Neuron (in vitro differentiated cells): ENCODE measurements around the gene CBX5.
"Not testable (repeated sequence)": the region's sequence is repeated elsewhere in the genome, so short reads cannot be mapped to it uniquely, and the experiment has no call there.

ENCODE experiments used
- H2AFZ ChIP-seq: one replicate; pipeline ENCODE4 v1.6.1; 2013; ENCODE audit warnings: low read depth, mild to moderate bottlenecking, inconsistent platforms, low read length, moderate library complexity
- H3K27me3 ChIP-seq: one replicate; pipeline ENCODE4 v1.6.1; 2013; ENCODE audit warnings: low read length; ENCODE audit not compliant: insufficient read depth
- H3K36me3 ChIP-seq: one replicate; pipeline ENCODE4 v1.6.1; 2013; ENCODE audit warnings: low read length; ENCODE audit not compliant: insufficient read depth
- H3K4me1 ChIP-seq: one replicate; pipeline ENCODE4 v1.6.1; 2013; ENCODE audit warnings: low read length; ENCODE audit not compliant: insufficient read depth
- H3K4me3 ChIP-seq: 2 replicates; pipeline ENCODE4 v1.5.1; 2013; ENCODE audit warnings: mild to moderate bottlenecking, low read length, moderate library complexity
- H3K9me3 ChIP-seq: one replicate; pipeline ENCODE4 v1.6.1; 2013; ENCODE audit warnings: low read length

Gene CBX5

DNA sequence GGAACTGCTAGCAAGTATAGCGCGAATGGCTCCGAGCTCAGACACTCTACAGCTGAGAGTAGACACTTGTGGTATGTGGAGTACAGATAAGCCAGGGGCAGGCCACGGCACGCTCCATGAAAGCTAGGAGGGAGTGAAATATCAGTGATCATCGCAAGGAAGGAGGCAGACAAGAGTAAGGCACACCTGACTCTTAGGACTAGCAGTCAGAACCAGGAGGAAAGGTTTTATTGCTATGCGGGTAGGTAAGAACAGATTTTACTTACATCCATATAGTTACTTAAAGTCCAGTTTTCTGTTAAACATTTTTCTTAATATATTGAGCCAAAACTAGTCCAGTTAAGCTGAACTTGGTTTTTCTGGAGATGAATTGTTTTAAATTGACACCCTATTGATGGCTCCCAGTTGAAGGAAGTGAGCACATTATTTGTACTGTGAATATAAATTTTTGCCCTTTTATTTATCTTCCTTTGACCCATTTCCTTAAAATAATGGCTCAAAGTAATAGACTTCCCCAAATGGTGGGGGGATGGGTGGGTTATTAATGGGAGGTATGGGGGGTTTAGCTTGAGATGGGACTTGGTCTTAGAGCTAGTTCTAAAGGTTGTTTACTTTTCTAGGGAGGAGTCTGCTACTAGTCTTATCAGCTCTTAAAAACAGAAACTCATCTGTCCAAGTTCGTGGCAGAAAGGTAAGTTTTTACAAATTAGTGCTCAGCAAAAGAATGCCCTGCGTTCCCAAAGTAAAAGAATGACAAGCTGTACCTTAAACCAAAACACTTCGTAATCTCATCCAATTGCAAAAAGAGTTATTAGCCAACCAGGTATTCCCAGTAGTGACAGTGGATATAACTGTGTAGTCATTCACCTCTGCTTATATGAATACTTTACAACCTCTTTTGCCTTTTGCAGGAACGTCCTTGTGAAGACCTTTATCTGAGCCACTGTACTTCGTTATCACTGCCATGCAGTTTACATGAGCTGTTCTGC, 6.4 kb upstream of the CBX5 start:
- Histone ChIP-seq H3K4me3 (no peak overlapping the region), H3K36me3 (peaks cover 60% of the 10 kb centered on the region)

DNA sequence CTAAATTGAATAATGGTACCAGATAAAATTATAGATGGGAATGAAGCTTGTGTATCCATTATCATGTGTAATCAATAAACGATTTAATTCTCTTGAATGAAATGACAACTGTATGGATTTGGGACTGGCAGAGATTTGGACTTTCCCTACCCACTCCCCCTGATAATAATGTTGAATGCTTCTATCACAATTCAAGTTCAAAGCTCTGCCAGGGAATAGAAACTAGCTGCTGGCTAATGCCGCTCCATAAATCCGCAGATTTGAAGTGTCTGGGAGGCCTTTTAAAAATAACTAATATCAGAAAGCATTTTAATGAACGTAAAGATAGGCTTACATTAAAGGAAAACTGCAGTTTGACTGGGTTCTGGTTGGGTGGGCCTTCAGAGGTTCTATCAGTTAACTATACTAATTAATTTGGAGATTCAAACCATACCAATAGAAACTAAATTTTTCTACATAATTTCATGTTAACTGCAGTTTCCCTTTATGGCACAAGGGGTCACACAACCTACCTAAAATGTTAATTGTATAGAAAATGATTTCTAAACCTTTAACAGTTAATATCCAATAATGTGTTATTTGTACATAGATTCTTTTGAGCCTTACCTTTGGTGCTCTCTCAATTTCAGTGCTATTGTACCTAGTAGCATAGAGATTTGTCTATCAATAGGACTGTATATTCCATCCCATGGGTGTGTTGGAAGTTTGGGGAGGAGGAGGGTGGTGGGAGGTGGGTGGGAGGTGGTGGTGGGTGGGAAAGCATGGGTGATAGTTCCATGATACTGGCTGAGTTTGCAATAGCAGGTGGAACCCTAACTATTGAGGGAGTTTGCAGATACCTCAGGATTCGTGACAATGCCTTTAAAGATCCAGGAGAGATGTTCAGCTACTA, 5.5 kb upstream of the CBX5 start:
- Histone ChIP-seq H3K36me3 (peaks cover 60% of the 10 kb centered on the region), H3K4me3 (no peak overlapping the region), H2AFZ (no peak overlapping the region), H3K4me1 (peaks cover 28% of the 10 kb centered on the region), H3K9me3 (no peaks in the 10 kb centered on the region), H3K27me3 (no peaks in the 10 kb centered on the region)

More for the DNA sequence above, 6.4 kb upstream of the CBX5 start:
- H2AFZ ChIP-seq: no peak overlapping the region
- H3K4me1 ChIP-seq: peaks cover 28% of the 10 kb centered on the region
- H3K9me3 ChIP-seq: no peaks in the 10 kb centered on the region
- no peaks in the 10 kb centered on the region for H3K27me3 ChIP-seq

DNA sequence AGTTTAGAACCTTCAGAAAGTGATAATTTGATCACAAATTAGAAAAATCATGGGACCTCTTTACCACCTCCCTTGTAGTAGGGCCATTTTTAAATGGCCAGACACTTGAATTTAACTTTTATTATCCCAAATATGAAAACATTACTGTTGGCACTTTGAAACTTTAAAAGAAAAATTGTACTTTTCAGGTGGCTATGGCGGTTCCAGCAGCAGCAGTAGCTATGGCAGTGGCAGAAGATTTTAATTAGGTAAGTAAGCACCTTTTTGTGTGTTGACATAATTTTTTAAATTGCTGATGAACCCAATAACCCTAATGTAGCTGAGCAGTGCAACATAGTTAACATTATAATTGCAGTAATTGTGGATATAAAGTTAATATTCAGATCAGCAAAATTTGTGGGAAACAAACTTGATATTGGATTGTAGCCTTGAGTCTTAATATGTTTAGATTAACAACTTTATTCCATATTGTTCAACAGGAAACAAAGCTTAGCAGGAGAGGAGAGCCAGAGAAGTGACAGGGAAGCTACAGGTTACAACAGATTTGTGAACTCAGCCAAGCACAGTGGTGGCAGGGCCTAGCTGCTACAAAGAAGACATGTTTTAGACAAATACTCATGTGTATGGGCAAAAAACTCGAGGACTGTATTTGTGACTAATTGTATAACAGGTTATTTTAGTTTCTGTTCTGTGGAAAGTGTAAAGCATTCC, 4.3 kb upstream of the CBX5 start:
- not testable (repeated sequence) for H3K9me3 ChIP-seq, H2AFZ ChIP-seq, H3K27me3 ChIP-seq
- Histone ChIP-seq H3K4me1 (peaks cover 28% of the 10 kb centered on the region), H3K4me3 (peak overlapping the region; percentile 67), H3K36me3 (peaks cover 60% of the 10 kb centered on the region)

DNA sequence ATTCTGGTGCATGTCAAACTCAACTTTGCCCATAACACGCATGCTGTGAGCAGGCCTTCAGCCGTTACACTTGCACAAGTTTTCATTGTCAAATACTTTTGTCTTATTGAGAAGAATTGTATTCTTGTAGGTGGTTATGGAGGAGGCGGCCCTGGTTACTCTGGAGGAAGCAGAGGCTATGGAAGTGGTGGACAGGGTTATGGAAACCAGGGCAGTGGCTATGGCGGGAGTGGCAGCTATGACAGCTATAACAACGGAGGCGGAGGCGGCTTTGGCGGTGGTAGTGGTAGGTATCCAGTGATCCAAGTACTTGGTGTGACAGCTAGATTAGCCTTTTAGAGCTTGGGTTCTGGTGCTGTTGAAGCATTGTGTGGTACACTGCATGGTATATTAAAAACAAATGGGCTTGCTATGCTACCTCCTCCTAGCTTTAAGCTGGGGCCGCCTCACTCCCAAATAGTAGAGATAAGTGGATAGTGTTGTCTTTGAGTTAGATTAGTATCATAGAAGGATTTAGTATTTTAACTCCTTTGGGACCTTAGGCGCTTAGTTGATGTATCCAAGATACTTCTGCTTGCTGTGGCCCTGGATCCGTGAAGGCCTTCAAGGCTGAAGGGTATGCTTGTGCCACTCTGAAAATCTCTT, 3.1 kb upstream of the CBX5 start:
- Histone ChIP-seq H3K27me3 (no peaks in the 10 kb centered on the region), H2AFZ (no peak overlapping the region), H3K4me3 (peak overlapping the region; percentile 67), H3K36me3 (peaks cover 63% of the 10 kb centered on the region), H3K4me1 (peaks cover 30% of the 10 kb centered on the region), H3K9me3 (no peaks in the 10 kb centered on the region)

DNA sequence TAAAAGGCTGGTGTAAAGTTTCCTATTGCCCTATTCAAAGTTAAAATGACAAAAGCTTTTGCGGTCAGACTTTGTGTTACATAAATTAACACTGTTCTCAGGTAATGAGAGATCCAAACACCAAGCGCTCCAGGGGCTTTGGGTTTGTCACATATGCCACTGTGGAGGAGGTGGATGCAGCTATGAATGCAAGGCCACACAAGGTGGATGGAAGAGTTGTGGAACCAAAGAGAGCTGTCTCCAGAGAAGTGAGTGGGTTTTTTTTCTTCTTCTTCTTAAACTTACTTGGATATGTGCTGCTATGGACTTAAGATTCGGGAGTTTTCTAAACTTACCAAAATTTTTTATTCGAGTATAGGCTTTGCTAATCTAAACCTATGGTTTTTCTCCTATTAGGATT, 1.8 kb upstream of the CBX5 start:
- not testable (repeated sequence) for H3K9me3 ChIP-seq, H2AFZ ChIP-seq, H3K27me3 ChIP-seq
- H3K4me3 ChIP-seq: peak overlapping the region; percentile 67
- H3K36me3 ChIP-seq: peaks cover 56% of the 10 kb centered on the region
- peaks cover 34% of the 10 kb centered on the region for H3K4me1 ChIP-seq

DNA sequence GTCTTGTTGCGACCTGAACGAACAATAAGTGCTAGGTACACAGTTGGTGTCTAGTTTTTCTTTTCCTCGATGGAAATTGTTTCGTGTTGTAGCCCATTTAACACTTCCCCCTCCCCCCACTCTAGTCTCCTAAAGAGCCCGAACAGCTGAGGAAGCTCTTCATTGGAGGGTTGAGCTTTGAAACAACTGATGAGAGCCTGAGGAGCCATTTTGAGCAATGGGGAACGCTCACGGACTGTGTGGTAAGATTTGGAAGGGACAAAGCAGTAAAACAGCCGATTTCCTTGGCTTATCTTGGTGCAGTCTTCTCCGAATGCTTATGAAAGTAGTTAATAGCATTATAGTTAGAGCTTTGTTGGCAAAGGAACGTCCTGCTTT, 1.3 kb upstream of the CBX5 start:
- peaks cover 34% of the 10 kb centered on the region for H3K4me1 ChIP-seq
- H3K4me3 ChIP-seq: peak overlapping the region; percentile 67
- peaks cover 51% of the 10 kb centered on the region for H3K36me3 ChIP-seq
- H2AFZ ChIP-seq, H3K9me3 ChIP-seq, H3K27me3 ChIP-seq: not testable (repeated sequence)

DNA sequence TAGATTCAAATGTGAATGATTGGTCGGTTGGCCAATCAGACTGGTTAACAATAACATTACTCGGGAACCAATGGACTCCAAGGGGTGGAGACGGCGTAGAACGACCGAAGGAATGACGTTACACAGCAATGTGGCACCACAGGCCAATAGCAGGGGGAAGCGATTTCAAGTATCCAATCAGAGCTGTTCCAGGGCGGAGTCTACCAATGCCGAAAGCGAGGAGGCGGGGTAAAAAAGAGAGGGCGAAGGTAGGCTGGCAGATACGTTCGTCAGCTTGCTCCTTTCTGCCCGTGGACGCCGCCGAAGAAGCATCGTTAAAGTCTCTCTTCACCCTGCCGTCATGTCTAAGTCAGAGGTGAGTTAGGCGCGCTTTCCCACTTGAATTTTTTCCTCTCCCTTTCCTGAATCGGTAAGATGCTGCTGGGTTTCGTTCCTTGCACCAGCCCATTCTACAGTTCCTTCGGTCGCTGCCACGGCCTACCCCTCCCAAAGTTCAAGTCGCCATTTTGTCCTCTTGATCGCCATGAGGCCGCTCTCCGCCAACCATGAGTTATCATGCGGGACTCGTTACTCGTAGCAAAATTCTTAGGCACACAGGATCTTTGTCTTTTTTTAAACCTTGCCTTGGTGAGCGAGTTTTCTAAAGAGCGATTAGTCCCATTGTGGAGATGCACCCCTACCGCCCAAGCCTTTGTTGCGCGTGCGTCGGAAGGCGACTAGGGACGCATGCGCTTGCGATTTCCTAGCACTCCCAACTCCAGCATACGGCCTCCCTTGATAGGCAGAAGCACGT, 742 bp upstream of the CBX5 start, which contains the start of gene HNRNPA1:
TSS of gene HNRNPA1 (plus strand) at position 259 of the 793 bp plus-strand sequence. CDS start at position 341, 82 bp downstream.
- H3K9me3 ChIP-seq: no peaks in the 10 kb centered on the region
- no peak within 1 kb of the TSS for H2AFZ ChIP-seq
- H3K4me1 ChIP-seq: peaks cover 34% of the 10 kb centered on the region
- H3K4me3 ChIP-seq: peak within 1 kb of the TSS; percentile 67
- H3K36me3 ChIP-seq: peaks cover 45% of the 10 kb centered on the region
- no peaks in the 10 kb centered on the region for H3K27me3 ChIP-seq

DNA sequence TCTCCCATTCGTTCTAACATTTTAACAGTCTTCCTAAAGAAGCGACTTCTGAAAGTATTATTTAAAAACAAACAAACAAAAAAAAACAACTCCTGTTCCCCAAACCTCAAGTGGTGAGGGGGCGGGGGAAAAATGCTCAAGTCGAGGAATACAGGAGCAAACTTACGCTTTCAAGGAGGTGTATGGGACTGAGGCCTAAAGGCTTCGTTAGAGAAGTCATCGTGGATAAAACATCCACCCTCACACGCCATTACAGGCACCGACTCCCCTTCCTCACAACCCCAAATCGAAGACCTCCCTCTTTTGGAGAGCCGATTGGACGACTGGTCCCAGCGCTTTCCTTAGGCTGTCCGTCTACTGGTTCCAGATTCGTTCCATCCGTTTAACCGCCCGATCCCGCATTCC, 693 bp downstream of the CBX5 start:
- peak overlapping the region; percentile 67 for H3K4me3 ChIP-seq
- H3K27me3 ChIP-seq: no peaks in the 10 kb centered on the region
- H3K9me3 ChIP-seq: no peaks in the 10 kb centered on the region
- peaks cover 28% of the 10 kb centered on the region for H3K4me1 ChIP-seq
- peaks cover 37% of the 10 kb centered on the region for H3K36me3 ChIP-seq
- H2AFZ ChIP-seq: no peak overlapping the region

DNA sequence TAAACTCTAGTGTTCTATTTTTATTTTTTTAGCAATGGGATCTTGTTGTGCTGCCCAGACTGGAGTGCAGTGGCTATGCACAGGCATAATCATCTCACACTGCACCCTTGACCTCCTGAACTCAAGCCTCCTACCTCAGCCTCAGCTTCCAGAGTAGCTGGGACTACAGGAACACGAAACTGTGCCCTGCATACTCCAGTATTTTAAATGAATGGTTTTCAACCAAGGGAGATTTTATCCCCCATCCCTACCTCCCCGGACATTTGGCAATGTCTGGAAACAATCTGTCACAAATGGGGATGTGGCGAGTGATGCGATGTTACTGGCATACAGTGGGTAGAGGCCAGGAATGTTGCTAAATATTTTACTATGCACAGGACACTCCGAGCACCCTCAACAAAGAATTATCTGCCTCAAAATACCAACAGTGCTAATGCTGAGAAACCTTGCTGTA, 2.1 kb downstream of the CBX5 start:
- no peaks in the 10 kb centered on the region for H3K27me3 ChIP-seq
- peak overlapping the region; percentile 67 for H3K4me3 ChIP-seq
- H2AFZ ChIP-seq: no peak overlapping the region
- peaks cover 15% of the 10 kb centered on the region for H3K4me1 ChIP-seq
- H3K36me3 ChIP-seq: peaks cover 33% of the 10 kb centered on the region
- H3K9me3 ChIP-seq: no peaks in the 10 kb centered on the region

DNA sequence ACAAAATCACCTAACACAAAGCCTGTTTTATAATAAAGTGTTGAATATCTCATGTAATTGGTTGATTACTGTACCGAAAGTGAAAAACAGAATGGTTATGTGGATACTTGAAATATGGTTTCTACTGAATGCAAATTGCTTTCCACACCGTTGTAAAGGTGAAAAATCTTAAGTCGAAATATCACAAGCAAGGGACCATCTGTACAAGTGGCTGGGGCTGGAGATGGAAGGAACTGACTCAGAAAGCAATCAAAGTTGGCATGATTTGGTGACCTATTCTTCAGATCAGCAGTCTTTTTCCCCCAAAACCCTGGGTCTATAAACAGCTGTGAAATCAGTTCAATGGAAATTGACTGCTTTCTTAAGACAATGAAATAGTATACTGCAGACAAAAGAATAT, 3.6 kb downstream of the CBX5 start:
- H3K27me3 ChIP-seq: no peaks in the 10 kb centered on the region
- no peak overlapping the region for H2AFZ ChIP-seq
- H3K4me3 ChIP-seq: no peak overlapping the region
- H3K9me3 ChIP-seq: no peaks in the 10 kb centered on the region
- H3K4me1 ChIP-seq: peaks cover 6% of the 10 kb centered on the region
- H3K36me3 ChIP-seq: peaks cover 26% of the 10 kb centered on the region

DNA sequence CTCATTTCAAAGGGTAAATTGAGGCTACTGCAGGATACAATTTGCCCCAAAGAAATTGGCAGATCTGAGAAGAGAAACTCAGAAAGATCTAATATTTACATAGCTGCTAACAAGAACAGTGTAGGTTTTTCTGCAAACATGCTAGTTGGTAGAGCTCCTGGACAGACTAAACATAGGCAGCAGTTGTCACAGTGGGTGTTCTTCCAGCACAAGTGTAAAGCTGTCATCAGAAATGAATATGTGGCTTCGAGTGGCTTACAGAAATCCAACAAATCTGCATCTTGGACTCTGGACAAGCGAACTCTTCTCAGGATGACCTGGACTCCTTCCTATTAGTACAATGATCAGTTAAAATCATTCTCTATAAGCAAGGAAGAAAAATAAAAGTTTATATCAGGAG, 5.9 kb downstream of the CBX5 start:
- H2AFZ ChIP-seq: no peak overlapping the region
- no peaks in the 10 kb centered on the region for H3K27me3 ChIP-seq
- no peak overlapping the region for H3K4me3 ChIP-seq
- peaks cover 6% of the 10 kb centered on the region for H3K4me1 ChIP-seq
- H3K9me3 ChIP-seq: no peaks in the 10 kb centered on the region
- H3K36me3 ChIP-seq: peaks cover 31% of the 10 kb centered on the region

DNA sequence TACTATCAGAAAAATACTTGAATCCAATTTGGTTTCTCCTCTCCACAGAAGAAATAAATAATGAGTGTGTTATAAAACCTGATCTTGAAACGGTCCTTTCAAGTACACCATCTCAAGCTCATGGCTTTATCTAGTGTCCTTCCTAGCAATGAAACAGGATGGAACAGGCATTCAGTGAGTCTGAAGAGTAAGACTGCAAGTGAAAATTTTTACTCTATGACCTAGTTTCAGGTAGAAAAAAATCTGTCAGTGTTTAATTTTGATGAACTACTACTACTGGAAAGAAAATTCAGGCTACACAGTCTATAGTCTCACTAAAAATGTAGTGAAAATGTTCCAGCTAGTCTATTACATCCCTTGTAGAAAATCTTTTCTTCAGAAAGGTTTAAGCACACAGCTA, 7.7 kb downstream of the CBX5 start:
- Histone ChIP-seq H3K36me3 (peaks cover 31% of the 10 kb centered on the region), H3K9me3 (no peaks in the 10 kb centered on the region), H3K27me3 (no peaks in the 10 kb centered on the region), H2AFZ (no peak overlapping the region), H3K4me3 (no peak overlapping the region), H3K4me1 (no peaks in the 10 kb centered on the region)
